CD4-positive, alpha-beta T cell treated with Interleukin-15 for 4 hours (primary cell): ENCODE results near the gene GPR32.
"Not testable (repeated sequence)": the region's sequence is repeated elsewhere in the genome, so short reads cannot be mapped to it uniquely, and the experiment has no call there.

Experiments used
- DNase-seq: peaks from one replicate; pipeline ENCODE4 v3.0.0-alpha.2; 2020; ENCODE audit warnings: low spot score

Gene GPR32

DNA sequence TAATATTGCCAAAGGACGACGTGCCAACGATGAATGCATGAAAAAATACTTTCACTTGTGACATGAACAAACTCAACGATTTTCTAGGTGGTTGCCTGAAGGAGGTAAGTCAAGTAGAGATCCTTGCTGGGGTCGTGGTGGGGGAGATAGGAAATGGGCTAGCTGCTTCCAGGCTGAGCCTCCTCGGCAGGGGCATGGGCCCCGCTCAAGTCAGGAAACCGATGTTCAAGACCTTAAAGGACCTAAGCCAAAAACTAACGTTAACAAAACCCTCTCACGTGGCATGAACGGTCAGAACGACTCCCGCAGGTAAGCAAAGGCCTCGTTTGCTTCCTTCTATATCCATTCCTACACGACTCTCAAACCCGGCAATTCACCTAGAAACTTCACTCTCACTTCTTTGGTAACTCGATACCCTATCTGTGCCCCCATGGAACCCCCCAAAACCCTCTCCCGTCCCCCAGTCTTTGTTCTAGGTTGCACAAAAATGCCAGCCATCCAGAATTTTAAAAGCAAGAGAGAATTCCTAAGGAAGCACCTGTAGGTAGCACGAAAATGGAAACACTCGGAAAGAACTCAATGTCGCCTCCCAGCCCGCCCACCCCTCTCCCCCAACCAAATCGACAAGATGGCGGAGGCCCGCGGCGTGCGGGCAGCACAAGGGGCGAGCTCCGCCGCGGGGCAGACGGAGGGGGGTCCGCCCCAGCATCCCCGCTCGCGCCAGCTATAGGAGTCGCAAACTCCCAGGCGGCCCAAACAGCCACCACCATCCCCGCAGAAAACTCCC is 33.6 kb downstream of the GPR32 start:
- no peak for DNase-seq

DNA sequence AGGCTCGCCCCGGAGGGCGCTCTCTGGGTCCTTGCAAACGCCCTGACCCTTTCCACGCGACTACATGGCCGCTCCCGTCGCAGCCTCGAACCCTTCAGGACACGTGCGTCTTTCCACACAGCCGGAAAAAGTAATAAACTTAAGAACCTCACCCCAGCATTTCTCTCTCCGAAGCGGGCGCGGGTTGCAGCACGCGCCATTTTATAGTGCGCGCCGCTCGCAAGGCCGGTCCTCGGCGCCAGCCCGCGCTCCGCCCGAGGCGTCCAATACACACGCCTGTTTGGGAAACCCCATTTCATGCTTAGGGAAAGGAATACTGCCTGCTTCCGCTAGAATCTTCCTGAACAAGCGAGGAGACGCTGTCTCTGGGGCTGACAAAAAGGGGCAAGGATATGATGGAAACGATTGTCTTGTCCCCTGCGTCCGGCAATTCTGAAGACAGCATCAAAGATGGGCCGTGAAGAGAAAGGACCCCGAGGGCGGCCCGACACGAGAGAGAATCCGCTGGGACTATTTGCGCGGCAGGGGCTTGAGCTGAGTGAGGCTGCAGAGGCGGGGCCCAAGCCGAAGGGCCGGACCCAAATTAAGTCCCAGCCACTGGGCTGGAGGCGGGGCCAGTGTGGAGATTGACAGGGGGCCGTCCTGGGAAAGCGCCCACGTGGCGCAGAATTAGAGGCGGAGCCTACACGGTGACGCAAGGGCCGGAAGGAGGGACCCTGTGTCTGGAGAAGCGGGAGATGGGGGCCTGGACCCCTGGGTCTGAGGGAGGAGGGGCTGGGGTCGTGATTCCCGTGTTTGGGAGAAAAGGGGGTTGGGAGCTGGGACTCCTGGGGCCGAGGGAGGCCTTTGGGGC is 34.4 kb downstream of the GPR32 start:
- peak; percentile 98 for DNase-seq

DNA sequence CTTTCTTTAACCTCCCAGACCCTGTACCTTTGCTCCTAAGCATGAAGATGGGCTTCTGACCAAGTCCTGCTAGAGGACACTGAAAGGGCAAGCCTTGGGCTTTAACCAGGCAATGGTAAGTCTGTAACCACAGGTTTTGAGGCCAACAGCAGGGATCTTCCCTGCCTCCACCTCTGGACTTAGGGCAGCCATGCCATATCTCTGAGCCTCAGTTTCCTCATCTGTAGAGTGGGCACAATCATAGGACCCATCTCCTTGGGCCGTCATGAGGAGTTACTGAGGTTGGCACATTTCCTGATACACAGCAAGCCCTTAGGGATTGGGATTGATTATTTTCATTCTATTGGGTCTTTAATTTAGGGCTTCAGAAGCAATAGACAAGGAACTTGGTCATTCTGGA is 38.6 kb downstream of the GPR32 start:
- DNase-seq, result no peak

DNA sequence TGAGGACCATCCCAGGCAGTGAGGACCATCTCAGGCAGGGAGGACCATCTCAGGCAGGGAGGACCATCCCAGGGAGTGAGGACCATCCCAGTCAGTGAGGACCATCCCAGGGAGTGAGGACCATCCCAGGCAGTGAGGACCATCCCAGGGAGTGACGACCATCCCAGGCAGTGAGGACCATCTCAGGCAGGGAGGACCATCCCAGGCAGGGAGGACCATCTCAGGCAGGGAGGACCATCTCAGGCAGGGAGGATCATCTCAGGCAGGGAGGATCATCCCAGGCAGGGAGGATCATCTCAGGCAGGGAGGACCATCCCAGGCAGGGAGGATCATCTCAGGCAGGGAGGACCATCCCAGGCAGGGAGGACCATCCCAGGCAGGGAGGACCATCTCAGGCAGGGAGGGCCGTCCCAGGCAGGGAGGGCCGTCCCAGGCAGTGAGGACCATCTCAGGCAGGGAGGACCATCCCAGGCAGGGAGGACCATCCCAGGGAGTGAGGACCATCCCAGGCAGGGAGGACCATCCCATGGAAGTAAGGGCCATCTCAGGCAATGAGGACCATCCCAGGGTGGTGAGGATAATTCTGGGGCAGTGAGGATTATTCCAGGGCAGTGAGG is 41.5 kb downstream of the GPR32 start:
- not testable (repeated sequence) for DNase-seq

DNA sequence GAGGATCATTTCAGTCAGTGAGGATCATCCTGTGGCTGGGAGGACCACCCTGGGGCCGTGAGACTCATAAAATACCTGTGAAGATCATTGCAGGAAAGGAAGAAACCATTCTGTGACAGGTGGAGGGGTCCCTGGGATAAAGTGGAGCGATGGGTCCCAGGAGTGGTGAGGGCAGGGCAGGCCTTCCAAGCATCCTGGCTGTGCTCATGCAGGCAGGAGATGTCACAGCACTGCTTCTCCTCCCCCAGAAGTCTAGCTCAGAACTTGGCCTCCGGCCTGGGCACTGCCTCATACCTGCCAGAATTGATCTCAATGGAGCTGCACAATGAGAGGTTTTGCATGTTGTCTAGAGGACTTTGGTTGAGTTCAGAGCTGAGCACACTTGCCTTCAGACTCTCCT is 42.2 kb downstream of the GPR32 start:
- DNase-seq, result no peak

DNA sequence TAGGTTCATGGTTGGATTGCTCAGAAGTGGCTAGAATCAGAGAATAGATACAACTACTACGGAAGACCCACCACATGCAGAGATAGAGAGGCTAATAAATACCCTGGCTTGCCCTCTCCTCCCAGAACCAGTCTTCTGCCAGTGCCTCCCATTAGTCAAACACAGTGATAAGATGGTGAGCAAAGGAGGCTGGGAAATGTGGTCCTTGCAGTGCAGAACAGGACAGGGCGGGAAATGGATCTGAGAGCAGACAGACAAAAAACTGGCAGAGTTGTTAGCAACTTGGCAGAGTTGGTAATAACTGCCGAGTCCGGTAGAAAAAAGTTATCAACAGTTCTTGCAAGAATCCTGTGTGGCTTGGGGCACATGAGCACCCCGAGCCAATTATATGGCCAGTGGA is 44.6 kb downstream of the GPR32 start:
- no peak for DNase-seq

DNA sequence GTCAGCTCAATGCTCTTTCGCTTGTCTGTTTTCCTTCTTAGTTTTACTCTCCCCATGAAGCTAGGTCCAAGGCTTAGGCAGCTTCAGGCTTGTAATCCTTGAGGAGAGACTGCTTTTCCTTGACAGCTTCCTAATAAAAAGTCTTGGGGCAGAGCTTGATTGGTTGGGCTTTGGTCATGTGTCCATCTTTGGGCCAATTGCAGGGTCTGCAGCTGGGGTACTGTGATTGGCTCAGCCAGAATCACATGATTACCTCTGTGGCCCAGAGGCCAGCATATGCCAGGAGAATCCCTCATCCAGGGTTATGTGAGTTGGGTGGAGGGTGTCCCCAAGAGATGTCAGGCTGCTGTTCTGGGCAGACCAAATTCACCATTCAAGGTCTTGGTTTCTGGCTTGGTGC is 45.2 kb downstream of the GPR32 start:
- DNase-seq, result no peak

DNA sequence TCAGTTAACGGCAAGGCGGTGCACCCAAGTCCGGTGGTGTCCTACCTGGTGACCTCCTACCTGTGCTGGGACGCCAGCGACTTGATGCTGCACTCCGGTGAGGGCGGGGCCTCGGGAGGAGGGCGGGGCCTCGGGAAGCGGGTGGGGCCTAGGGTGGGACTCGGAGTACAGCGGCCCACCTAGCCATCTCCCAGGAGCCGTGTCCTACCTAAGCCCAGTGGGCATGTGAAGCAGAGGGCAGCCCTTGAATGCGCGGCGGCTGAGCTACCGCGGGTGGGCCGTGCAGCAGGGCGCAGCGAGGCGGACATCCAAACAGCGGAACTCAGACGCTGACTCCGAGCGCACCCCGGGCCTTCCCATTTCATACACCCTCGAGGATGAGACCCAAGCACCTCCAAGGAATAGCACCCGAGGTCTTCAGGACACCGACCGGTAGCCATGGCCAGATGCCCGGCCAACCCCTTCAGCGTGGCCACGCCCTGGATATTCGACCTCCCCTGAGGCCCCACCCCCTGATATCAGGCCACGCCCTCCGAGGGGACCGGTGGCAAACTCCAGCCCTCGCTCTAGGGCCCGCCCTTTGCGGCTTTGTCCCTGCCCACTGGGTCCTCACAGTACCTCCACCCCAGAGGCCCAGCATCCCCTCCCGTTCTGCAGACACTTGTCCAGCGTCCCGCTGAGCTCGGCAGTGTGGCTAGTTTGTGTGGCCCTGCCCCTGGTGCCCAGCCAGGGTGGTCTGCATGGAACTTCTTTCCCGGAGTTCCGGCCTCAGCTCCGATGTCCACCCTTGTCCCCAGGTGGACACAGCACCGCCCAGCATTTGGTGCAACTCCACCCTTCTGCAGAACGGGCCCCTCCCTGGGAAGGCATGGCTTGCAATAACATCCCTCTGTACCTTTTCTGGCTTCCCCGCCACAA is 47.9 kb downstream of the GPR32 start:
- DNase-seq, result no peak

DNA sequence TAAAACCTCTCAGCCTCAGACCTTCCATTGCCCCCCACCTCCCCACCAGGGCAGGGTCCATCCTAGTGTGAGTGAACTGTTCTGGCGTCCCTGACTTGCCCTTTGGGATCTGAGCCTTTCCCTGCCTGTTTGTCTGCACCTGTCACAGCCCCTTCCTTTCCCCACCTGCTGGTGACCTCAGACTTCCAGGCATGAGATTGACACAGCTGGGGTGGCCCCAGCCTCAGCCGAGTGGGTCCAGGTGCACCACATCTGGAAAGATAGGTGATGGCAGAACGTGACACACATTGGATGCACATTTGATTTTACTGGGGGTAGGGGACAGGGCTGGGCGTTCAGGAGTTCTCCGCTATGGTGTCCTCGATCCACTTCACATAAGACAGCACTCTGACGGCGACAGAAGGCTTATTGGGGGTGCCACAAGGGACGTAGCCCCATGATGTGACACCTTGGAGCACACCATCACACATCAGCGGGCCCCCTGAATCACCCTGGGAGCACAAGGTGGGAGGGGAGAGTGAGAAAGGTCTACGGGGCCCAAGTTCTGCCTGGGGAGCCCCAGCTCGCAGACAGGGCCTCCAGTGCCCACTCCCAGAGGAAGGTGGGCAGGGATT is 48.7 kb downstream of the GPR32 start:
- no peak for DNase-seq

DNA sequence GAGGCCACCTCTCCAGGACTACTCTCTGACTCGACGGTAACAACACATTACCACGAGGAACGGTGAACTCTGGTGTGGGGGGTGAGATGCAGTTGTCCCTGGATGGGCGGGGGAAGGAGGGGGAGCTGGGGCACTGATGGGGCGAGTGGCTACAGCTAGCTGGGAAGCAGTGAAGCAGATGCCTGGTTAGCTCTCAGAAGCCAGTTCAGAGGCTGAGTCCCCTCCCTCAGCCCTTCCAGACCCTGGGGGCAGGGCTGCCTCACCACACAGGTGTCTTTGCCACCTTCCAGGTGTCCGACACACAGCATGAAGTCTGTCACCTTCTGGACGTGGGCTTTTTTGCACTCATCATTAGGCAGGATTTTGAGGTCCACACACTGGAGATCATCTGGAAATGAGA is 49.4 kb downstream of the GPR32 start:
- DNase-seq, result no peak

DNA sequence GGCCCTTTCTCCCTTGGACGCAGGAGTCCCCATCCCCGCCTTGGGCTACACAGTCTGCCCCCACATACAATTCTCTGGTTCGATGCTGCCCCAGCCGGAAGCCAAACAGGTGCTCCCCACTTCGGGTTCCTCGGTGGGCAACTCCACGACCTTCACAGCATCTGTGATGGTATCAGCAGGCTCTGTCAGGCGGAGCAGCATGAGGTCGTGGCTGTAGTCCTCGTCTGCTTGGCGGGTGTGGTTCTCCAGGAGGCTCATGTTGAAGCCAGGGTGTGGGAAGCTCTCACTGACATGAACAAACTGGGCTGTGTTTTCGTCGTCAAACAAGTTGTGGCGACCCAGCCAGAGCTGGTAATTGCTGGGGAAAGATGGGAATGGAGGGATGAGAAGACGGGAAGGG is 49.8 kb downstream of the GPR32 start:
- DNase-seq, result no peak

DNA sequence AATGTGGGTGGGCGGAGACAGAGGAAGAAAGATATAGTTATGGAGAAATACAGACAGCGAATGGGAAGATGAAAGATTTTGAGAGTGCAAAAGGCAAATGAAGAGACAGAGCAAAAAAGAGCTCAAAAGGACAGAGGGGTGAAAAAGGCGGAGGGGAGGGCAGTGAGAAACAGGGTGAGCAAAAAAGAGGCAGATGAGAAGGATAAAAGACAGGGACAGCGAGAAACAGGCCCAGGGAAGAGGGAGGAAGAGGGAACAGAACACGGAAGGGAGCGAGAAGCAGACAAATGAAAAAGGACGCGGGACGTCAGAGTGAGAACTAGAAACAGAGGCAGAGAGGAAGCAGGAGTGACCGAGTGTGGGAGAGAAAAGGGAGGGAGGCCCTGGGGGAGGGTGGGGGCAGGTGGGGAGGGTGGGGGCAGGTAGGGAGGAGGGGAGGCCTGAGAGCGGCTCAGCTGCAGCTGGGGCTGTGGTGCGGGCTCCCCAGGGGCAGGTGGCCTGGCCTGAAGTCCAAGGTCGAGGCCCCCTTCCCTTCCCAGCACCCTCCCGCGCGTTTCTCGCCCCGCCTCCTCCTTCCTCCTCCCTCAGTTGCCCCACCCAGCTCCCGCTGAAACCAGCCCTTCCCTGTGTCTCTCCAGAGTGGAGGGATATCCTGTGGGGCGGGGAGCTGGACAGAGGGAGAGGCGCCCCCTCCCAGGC is 50.4 kb downstream of the GPR32 start:
- no peak for DNase-seq

DNA sequence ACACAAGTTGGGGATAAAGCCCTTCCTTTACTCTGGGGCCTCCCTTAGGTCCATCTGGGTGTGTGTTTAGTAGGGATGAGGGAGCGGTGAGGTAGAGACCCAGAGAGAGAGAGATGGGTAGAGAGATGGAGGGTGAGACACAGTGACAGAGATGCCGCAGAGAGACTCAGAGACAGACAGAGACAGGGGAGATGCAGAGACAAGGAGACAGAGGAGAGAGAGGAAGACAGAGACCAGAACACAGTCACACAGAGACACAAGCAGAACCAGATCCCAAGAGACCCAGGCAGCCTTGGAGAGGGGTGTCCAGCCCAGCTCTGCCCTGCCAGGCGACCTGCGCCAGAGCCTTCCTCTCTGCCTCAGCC is 51.0 kb downstream of the GPR32 start:
- DNase-seq, result no peak
